Panc1 (cell line): ENCODE data around the gene MITF. TPM values are rescaled to one million over a fixed set of nuclear protein-coding genes. Genes with fewer than 3 reads are reported as not detected.

Experiments used
- ATAC-seq: fragments of 200-7000 bp; cut with Tn5 transposase; 2 replicates; pipeline ENCODE4 v1.9.1; 2020; ENCODE audit warnings: mild to moderate bottlenecking, moderate library complexity
- BruUV-seq: library from RNA; stranded (reverse); fragments of 400-500 nt; replicated peaks from 2 replicates; lab custom pipeline; 2021; lab: Mats Ljungman, UMichigan
- CTCF ChIA-PET: fragments of 300-600 bp; sonication (Branson Sonifier 250); formaldehyde crosslinking; loops from one replicate; lab custom pipeline; 2022; ENCODE audit warnings: antibody characterized with exemption; lab: Charles Lee
- POLR2A ChIA-PET: fragments of 300-600 bp; sonication (Branson Sonifier 250); formaldehyde crosslinking; loops from one replicate; lab custom pipeline; 2022; ENCODE audit warnings: antibody characterized with exemption; lab: Charles Lee
- DNase-seq: peaks from one replicate; pipeline ENCODE4 v3.0.0-alpha.2; 2010; ENCODE audit warnings: low read depth, low spot score
- H3K27ac ChIP-seq: 2 replicates; pipeline ENCODE4 v1.5.1; 2011; ENCODE audit warnings: mild to moderate bottlenecking, low read length, inconsistent platforms
- H3K27me3 ChIP-seq: fragments of 200-500 bp; sonication (Bioruptor generic); 2 replicates; pipeline ENCODE4 v1.6.0; 2014; ENCODE audit warnings: low read length, inconsistent platforms; ENCODE audit not compliant: control insufficient read depth, insufficient read depth
- H3K36me3 ChIP-seq: fragments of 200-500 bp; sonication (Bioruptor generic); 2 replicates; pipeline ENCODE4 v1.5.1; 2014; ENCODE audit warnings: inconsistent platforms, mild to moderate bottlenecking, low read length, moderate library complexity; ENCODE audit not compliant: control insufficient read depth, insufficient read depth
- H3K4me1 ChIP-seq: 2 replicates; pipeline ENCODE4 v1.5.1; 2011; ENCODE audit warnings: inconsistent platforms, mild to moderate bottlenecking, low read length, moderate library complexity; ENCODE audit not compliant: control insufficient read depth, insufficient read depth
- H3K4me3 ChIP-seq, 2 experiments: 2 replicates each; pipeline ENCODE4 v1.5.1; 2011 to 2012; ENCODE audit warnings: low read depth in 2 of 2, low read length in 2 of 2, mild to moderate bottlenecking in 2 of 2, inconsistent platforms in 1 of 2, moderate library complexity in 1 of 2
- H3K9me3 ChIP-seq: fragments of 200-500 bp; sonication (Bioruptor generic); 2 replicates; pipeline ENCODE4 v1.5.1; 2014; ENCODE audit warnings: low read depth, mild to moderate bottlenecking, inconsistent platforms, low read length, moderate library complexity; ENCODE audit not compliant: control insufficient read depth, insufficient read depth
- CTCF ChIP-seq: fragments of 450-650 bp; IDR thresholded peaks from 2 replicates; pipeline ENCODE4 v1.5.1; 2017; ENCODE audit warnings: mild to moderate bottlenecking
- POLR2AphosphoS5 ChIP-seq: IDR thresholded peaks from 2 replicates; pipeline ENCODE4 v1.6.1; 2012; ENCODE audit warnings: mild to moderate bottlenecking, low read depth, low read length, moderate library complexity
- REST ChIP-seq, 2 experiments: IDR thresholded peaks; 2 replicates each; pipeline ENCODE4 v1.6.1; 2011 to 2012; ENCODE audit warnings: low read depth in 2 of 2, control low read depth in 1 of 2, low read length in 1 of 2, mild to moderate bottlenecking in 1 of 2, moderate library complexity in 1 of 2; ENCODE audit not compliant: insufficient read depth in 1 of 2
- SIN3A ChIP-seq: IDR thresholded peaks from 2 replicates; pipeline ENCODE4 v1.6.1; 2012; ENCODE audit warnings: low read depth, mild to moderate bottlenecking, low read length, moderate library complexity, borderline replicate concordance; ENCODE audit not compliant: insufficient read depth
- TCF7L2 ChIP-seq: IDR thresholded peaks from 2 replicates; pipeline ENCODE4 v1.6.1; 2011; ENCODE audit warnings: mild to moderate bottlenecking, low read depth, low read length, inconsistent platforms
- in situ Hi-C: cut with HindIII; loops from 2 replicates; pipeline ENCODE4 v1.10.0; 2016; ENCODE audit warnings: low sequenced_read_pairs, low pct_unique_long_range_greater_than_20kb
- intact Hi-C: fragments of 100-400 bp; cut with micrococcal nuclease; formaldehyde crosslinking; loops from one replicate; pipeline ENCODE4 v1.10.0; 2022; ENCODE audit not compliant: unreplicated experiment
- total RNA-seq: library from RNA; stranded (reverse); gene quantifications from one replicate; pipeline ENCODE4 v1.2.1, GENCODE V29; 2021; ENCODE audit not compliant: unreplicated experiment

Gene MITF
- total RNA-seq, 1 experiment from 2014 or later: 10.8 TPM

DNA sequence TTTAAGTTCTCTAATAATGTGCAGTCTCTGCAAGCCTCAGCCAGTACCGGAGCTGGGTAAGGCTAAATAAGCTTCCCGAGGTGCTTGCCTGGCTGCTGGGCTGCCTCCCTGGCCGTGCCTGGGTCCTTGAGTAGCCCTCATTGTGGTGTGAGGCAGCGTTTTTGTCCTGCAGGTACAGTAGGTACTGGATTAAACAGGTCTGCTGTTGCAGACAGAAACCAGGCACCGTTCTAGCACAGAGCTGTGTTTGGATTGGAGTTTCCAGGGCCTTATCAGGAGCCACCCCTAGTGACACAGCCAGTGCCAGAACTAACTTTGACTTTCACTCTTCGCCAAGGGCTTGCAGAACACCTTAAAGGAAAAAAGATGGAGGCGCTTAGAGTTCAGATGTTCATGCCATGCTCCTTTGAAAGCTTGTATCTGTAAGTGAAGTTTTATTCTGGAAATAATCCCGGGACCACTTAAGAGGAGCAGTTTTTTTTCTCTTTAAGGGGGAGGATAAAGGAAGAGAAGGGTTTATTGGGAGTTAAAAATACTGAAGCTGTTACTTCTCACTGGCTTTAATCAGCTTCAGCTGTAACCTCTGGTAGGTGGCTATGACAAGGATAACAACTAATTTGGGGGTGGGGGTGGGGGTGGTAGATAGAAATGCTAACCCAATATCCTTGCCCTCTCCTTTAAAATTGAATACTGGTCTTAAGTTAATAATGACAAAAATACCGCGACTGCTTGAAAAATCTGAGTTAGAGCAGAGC, 126.8 kb downstream of the MITF start:
- Histone ChIP-seq H3K36me3 (no peaks in the 10 kb centered on the region), H3K27ac (peak overlapping the region; percentile 7; the same call in 1 of the 2 replicates), H3K27me3 (no peaks in the 10 kb centered on the region), H3K4me1 (peaks cover 4% of the 10 kb centered on the region; the same call in 1 of the 2 replicates), H3K4me3 (peak overlapping the region; percentile 4 to 40; a peak in 3 of 4 replicates), H3K9me3 (no peaks in the 10 kb centered on the region)
- in situ Hi-C loops: no loop called here
- ChIA-PET POLR2A (no interaction called here), CTCF (no interaction called here)
- TF ChIP-seq REST (IDR thresholded peaks at IDR 0.05; ENCODE audit: insufficient read depth in 1 of 2, low read depth in 2 of 2, low read length in 1 of 2): no peak
- TF ChIP-seq TCF7L2: no peak
- TF ChIP-seq CTCF: no peak
- TF ChIP-seq POLR2AphosphoS5: no peak
- no peak for TF ChIP-seq SIN3A
- intact Hi-C loops: no loop called here
- no TSS peak for BruUV-seq
- ATAC-seq: peak; percentile 89
- DNase-seq: no peak

GRCh38 chr3:69866988-69867720, 127.9 kb downstream of the MITF start:
- no peak overlapping the region for H3K27ac ChIP-seq
- TF ChIP-seq SIN3A (no peak), TCF7L2 (no peak), CTCF (no peak)
- ChIA-PET CTCF (no interaction called here), POLR2A (interaction anchor here (0.6 kb wide), 1 partner anchor 27 kb away, joined by 3 read pairs; no protein-coding TSS in a partner anchor)
- ATAC-seq (no peak), DNase-seq (no peak)
- BruUV-seq: no TSS peak
- no peaks in the 10 kb centered on the region for H3K9me3 ChIP-seq
- no peak overlapping the region for H3K4me3 ChIP-seq
- H3K4me1 ChIP-seq: peaks cover 4% of the 10 kb centered on the region; the same call in 1 of the 2 replicates
- H3K36me3 ChIP-seq: no peaks in the 10 kb centered on the region
- intact Hi-C loops: no loop called here
- in situ Hi-C loops: no loop called here
- no peaks in the 10 kb centered on the region for H3K27me3 ChIP-seq
